ENCODE results near the gene NRG3.

DNA sequence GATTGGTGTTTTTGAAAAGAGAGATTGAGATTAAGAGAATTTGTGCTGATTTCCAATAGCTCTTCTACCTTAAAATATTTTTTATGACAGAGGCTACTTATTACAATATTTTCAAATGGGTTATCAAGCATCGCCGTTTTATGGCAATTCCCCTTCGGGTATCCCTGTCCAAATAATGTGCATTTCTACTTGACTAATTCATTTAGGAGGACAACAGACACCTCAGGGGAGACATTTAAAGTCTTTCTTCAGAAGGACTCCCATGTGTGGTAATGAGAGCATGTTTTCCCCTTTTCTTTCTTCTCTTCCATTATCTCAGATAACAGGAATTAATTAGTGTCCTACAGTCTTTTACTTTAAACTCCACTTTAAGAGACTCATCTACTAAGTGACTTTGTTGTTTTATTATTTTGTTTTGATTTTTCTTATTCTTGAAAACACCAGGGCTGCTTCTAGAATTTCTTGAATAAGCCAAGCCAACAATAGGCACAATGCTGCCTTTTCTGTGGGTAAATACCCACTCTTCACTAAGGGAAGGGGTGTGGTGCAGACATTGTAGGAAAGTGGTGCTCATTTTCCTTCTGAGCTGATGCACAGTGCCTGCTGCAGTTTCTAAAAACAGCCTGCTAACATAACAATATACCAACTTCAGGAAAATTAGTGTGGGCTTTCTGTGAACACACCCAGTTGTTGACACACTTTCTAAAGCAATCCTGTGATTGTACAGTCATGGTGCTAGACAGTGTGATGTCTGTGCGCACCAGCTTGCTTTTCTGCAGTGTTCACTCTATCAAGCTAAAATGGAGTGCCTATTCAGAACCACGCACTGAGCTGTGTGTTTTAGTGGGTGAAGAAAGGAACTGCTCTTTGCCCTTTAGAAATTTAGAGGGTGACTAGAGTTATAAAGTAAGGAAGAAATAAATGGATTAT, 597.7 kb downstream of the NRG3 start:
- TF ChIP-seq, protein P1, sequence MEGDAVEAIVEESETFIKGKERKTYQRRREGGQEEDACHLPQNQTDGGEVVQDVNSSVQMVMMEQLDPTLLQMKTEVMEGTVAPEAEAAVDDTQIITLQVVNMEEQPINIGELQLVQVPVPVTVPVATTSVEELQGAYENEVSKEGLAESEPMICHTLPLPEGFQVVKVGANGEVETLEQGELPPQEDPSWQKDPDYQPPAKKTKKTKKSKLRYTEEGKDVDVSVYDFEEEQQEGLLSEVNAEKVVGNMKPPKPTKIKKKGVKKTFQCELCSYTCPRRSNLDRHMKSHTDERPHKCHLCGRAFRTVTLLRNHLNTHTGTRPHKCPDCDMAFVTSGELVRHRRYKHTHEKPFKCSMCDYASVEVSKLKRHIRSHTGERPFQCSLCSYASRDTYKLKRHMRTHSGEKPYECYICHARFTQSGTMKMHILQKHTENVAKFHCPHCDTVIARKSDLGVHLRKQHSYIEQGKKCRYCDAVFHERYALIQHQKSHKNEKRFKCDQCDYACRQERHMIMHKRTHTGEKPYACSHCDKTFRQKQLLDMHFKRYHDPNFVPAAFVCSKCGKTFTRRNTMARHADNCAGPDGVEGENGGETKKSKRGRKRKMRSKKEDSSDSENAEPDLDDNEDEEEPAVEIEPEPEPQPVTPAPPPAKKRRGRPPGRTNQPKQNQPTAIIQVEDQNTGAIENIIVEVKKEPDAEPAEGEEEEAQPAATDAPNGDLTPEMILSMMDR (IDR thresholded peaks at IDR 0.05), result no peak
- no peak for TF ChIP-seq POLR2A (IDR thresholded peaks at IDR 0.05)
